SK-N-SH (cell line): ENCODE results near the gene PSMF1. TPM values are rescaled to one million over a fixed set of nuclear protein-coding genes. Genes with fewer than 3 reads are reported as not detected.

ENCODE experiments used
- CTCF ChIA-PET: fragments of 300-600, 350-600 bp; formaldehyde crosslinking; extraction: SDS; loops from one replicate; lab custom pipeline; 2021; lab: Yijun Ruan, JAX
- POLR2A ChIA-PET: fragments of 350-600 bp; sonication (Branson Sonifier 250); formaldehyde crosslinking; extraction: SDS; loops from one replicate; lab custom pipeline; 2020; ENCODE audit warnings: antibody characterized with exemption, inconsistent platforms; lab: Yijun Ruan, JAX
- DNase-seq: peaks from one replicate; pipeline ENCODE4 v3.0.0; 2012
- H2AFZ ChIP-seq: fragments of 200-600 bp; sonication (generic); 2 replicates; pipeline ENCODE4 v1.8.1; 2016; ENCODE audit warnings: antibody characterized with exemption, mild to moderate bottlenecking, low read depth
- H3F3A ChIP-seq: fragments of 200-600 bp; sonication (generic); replicated peaks from 2 replicates; pipeline ENCODE3; 2016; ENCODE audit warnings: antibody characterized with exemption, mild to moderate bottlenecking; ENCODE audit not compliant: insufficient read depth
- H3K27ac ChIP-seq, 2 experiments: fragments of 200-500 bp in 1 of 2; fragments of 200-600 bp in 1 of 2; sonication (Bioruptor generic) in 1 of 2; sonication (generic), shearing (Covaris generic) in 1 of 2; 2 replicates each; pipeline versions ENCODE4 v1.5.1 to v1.6.1; 2014 to 2016; ENCODE audit warnings: low read depth in 2 of 2, inconsistent platforms in 1 of 2, low read length in 1 of 2, mild to moderate bottlenecking in 1 of 2, mixed read lengths in 1 of 2
- H3K27me3 ChIP-seq: fragments of 200-600 bp; sonication (generic), shearing (Covaris generic); 2 replicates; pipeline ENCODE4 v1.6.1; 2016; ENCODE audit warnings: mixed run types; ENCODE audit not compliant: insufficient read depth
- H3K36me3 ChIP-seq, 2 experiments: fragments of 200-500 bp in 1 of 2; fragments of 200-600 bp in 1 of 2; sonication (Bioruptor generic) in 1 of 2; sonication (generic) in 1 of 2; replicated peaks in 1 of 2; 2 replicates each; pipeline versions ENCODE3 to v1.5.1; 2014 to 2016; ENCODE audit warnings: low read length in 1 of 2, mild to moderate bottlenecking in 1 of 2; ENCODE audit not compliant: insufficient read depth in 2 of 2, control insufficient read depth in 1 of 2
- H3K4me1 ChIP-seq, 2 experiments: fragments of 200-500 bp in 1 of 2; fragments of 200-600 bp in 1 of 2; sonication (Bioruptor generic) in 1 of 2; sonication (generic), shearing (Covaris generic) in 1 of 2; 2 replicates each; pipeline versions ENCODE4 v1.5.1 to v1.6.1; 2014 to 2016; ENCODE audit warnings: low read depth in 1 of 2, low read length in 1 of 2, mixed run types in 1 of 2; ENCODE audit not compliant: insufficient read depth in 2 of 2, control insufficient read depth in 1 of 2
- H3K4me2 ChIP-seq: fragments of 200-600 bp; sonication (generic), shearing (Covaris generic); 2 replicates; pipeline ENCODE4 v1.6.1; 2017; ENCODE audit warnings: mixed run types
- H3K4me3 ChIP-seq, 2 experiments: fragments of 200-500 bp in 1 of 2; fragments of 200-600 bp in 1 of 2; sonication (Bioruptor generic) in 1 of 2; sonication (generic), shearing (Covaris generic) in 1 of 2; 2 replicates each; pipeline versions ENCODE4 v1.5.1 to v1.8.1; 2014 to 2016; ENCODE audit warnings: low read depth in 2 of 2, inconsistent platforms in 1 of 2, low read length in 1 of 2, mild to moderate bottlenecking in 1 of 2, mixed read lengths in 1 of 2, moderate library complexity in 1 of 2
- H3K79me2 ChIP-seq: fragments of 200-600 bp; sonication (generic); 2 replicates; pipeline ENCODE4 v1.8.1; 2017; ENCODE audit warnings: mild to moderate bottlenecking; ENCODE audit not compliant: insufficient read depth
- H3K9ac ChIP-seq: fragments of 200-600 bp; sonication (generic); 2 replicates; pipeline ENCODE4 v1.6.1; 2017; ENCODE audit warnings: mixed run types
- H3K9me2 ChIP-seq: fragments of 200-600 bp; sonication (generic); 2 replicates; pipeline ENCODE4 v1.6.1; 2017; ENCODE audit warnings: mixed run types
- H3K9me3 ChIP-seq: fragments of 200-600 bp; sonication (generic); 2 replicates; pipeline ENCODE4 v1.6.1; 2017; ENCODE audit warnings: mixed run types, mild to moderate bottlenecking, moderate library complexity
- H4K20me1 ChIP-seq: fragments of 200-600 bp; sonication (generic); 2 replicates; pipeline ENCODE4 v1.6.1; 2017; ENCODE audit warnings: mild to moderate bottlenecking, mixed run types; ENCODE audit not compliant: insufficient read depth
- CHD2 ChIP-seq: fragments of 150-350 bp; IDR thresholded peaks from 2 replicates; pipeline ENCODE4 v1.6.1; 2018; ENCODE audit warnings: low read length; ENCODE audit not compliant: partially characterized antibody
- EP300 ChIP-seq, 2 experiments: IDR thresholded peaks; 2 replicates each; pipeline versions ENCODE4 v1.4.0 to v1.6.1; 2012; ENCODE audit warnings: borderline replicate concordance in 1 of 2, low read depth in 1 of 2, low read length in 1 of 2
- FOXJ3 ChIP-seq: sonication (generic); formaldehyde crosslinking; IDR thresholded peaks from 2 replicates; pipeline ENCODE4 v1.5.1; 2020; ENCODE audit warnings: mild to moderate bottlenecking, missing genetic modification reagents
- FOXM1 ChIP-seq: IDR thresholded peaks from 2 replicates; pipeline ENCODE4 v1.4.0; 2012; ENCODE audit warnings: low read depth, mild to moderate bottlenecking
- GABPA ChIP-seq: IDR thresholded peaks from 2 replicates; pipeline ENCODE4 v1.4.0; 2012; ENCODE audit warnings: low read depth, mild to moderate bottlenecking
- GATA2 ChIP-seq: sonication (generic); formaldehyde crosslinking; IDR thresholded peaks from 2 replicates; pipeline ENCODE4 v1.5.0; 2020; ENCODE audit warnings: mild to moderate bottlenecking, missing genetic modification reagents
- JUND ChIP-seq: IDR thresholded peaks from 2 replicates; pipeline ENCODE4 v1.4.0; 2012
- MEF2A ChIP-seq: IDR thresholded peaks from 2 replicates; pipeline ENCODE4 v1.4.0; 2012; ENCODE audit warnings: low read depth, borderline replicate concordance
- NFIC ChIP-seq: IDR thresholded peaks from 2 replicates; pipeline ENCODE4 v1.4.0; 2012; ENCODE audit warnings: borderline replicate concordance
- NRF1 ChIP-seq: IDR thresholded peaks from 2 replicates; pipeline ENCODE4 v1.6.1; 2012; ENCODE audit warnings: low read depth, mild to moderate bottlenecking, low read length
- POLR2AphosphoS5 ChIP-seq: IDR thresholded peaks from 2 replicates; pipeline ENCODE4 v1.6.1; 2012; ENCODE audit warnings: low read depth, low read length
- RAD21 ChIP-seq: IDR thresholded peaks from 2 replicates; pipeline ENCODE4 v1.6.1; 2012; ENCODE audit warnings: mild to moderate bottlenecking, low read length
- RCOR1 ChIP-seq: fragments of 150-350 bp; IDR thresholded peaks from 2 replicates; pipeline ENCODE4 v1.6.1; 2017; ENCODE audit warnings: antibody characterized with exemption, low read length
- RFX5 ChIP-seq: IDR thresholded peaks from 2 replicates; pipeline ENCODE4 v1.6.1; 2012; ENCODE audit warnings: mild to moderate bottlenecking, improper control_type of control experiment, low read length
- RXRA ChIP-seq: IDR thresholded peaks from 2 replicates; pipeline ENCODE4 v1.4.0; 2012; ENCODE audit warnings: low read depth, mild to moderate bottlenecking, borderline replicate concordance
- SIN3A ChIP-seq: IDR thresholded peaks from 2 replicates; pipeline ENCODE4 v1.6.1; 2012; ENCODE audit warnings: low read depth, mild to moderate bottlenecking, low read length, moderate library complexity, borderline replicate concordance
- SMC3 ChIP-seq: IDR thresholded peaks from 2 replicates; pipeline ENCODE4 v1.6.1; 2012; ENCODE audit warnings: low read depth, low read length, improper control_type of control experiment
- TCF12 ChIP-seq: IDR thresholded peaks from 2 replicates; pipeline ENCODE4 v1.4.0; 2012
- TEAD4 ChIP-seq: IDR thresholded peaks from 2 replicates; pipeline ENCODE4 v1.4.0; 2012; ENCODE audit warnings: mild to moderate bottlenecking, borderline replicate concordance; ENCODE audit not compliant: insufficient read depth
- YY1 ChIP-seq: IDR thresholded peaks from 2 replicates; pipeline ENCODE4 v1.4.0; 2012; ENCODE audit warnings: low read depth, mild to moderate bottlenecking
- WGBS: methylation state at CpG from one replicate; pipeline ENCODE4 v1.1.6; 2017; ENCODE audit warnings: low lambda C conversion rate; 5-methylcytosine and 5-hydroxymethylcytosine counted together
- polyA plus RNA-seq, 3 experiments: library from polyadenylated mRNA; depleted of rRNA; stranded (reverse); fragments of >200 nt; gene quantifications; 2 replicates each; pipeline ENCODE4 v1.2.3, GENCODE V29; 2012
- TF ChIP-seq, protein P1 (sequence below): IDR thresholded peaks from 2 replicates; pipeline ENCODE4 v1.4.0; 2012; ENCODE audit warnings: low read depth, borderline replicate concordance
- TF ChIP-seq, protein P2 (sequence below): IDR thresholded peaks from 2 replicates; pipeline ENCODE4; 2012
- TF ChIP-seq, protein P3 (sequence below): fragments of 150-350 bp; IDR thresholded peaks from 2 replicates; pipeline ENCODE4 v1.6.1; 2016; ENCODE audit warnings: mild to moderate bottlenecking, low read depth, low read length
- TF ChIP-seq, protein P4 (sequence below): fragments of 200-600 bp; sonication (generic); IDR thresholded peaks from 2 replicates; pipeline ENCODE4 v1.6.1; 2017; ENCODE audit warnings: antibody characterized with exemption, mild to moderate bottlenecking, moderate library complexity

Gene PSMF1
- polyA plus RNA-seq, 1 of the 3 experiments (the other 2 are of a cell fraction): 103 TPM

DNA sequence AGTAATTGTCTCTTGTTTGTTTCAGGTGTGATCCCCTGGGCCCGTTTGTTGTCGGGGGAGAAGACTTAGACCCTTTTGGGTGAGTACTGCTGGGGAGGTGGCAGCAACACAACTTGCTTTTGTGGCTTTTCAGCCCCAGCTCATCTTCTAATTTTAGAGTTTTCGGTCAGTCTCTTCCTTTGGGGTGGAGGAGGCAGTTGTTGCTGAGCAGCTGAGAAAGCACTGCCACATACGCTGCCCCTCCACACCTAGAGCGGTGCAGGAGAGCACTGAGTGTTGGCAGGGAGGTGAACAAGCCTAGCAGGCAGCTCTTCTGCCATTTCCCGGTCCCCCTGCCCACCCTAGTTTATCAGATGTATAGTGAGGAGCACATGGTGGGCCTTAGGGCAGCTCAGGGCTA, 44.7 kb downstream of the PSMF1 start:
- ChIA-PET POLR2A (no interaction called here), CTCF (interaction anchor here (1.0 to 1.7 kb wide), 3 partner anchors 10 to 22 kb away, joined by 3 to 5 read pairs (median 3); no protein-coding TSS in a partner anchor)
- no peaks in the 10 kb centered on the region for H3K79me2 ChIP-seq
- no peaks in the 10 kb centered on the region for H3K4me1 ChIP-seq
- H3K9me3 ChIP-seq: no peaks in the 10 kb centered on the region
- no peak overlapping the region for H3K27ac ChIP-seq
- no peak for DNase-seq
- no peak overlapping the region for H3K4me2 ChIP-seq
- no peak overlapping the region for H2AFZ ChIP-seq
- peaks cover 21 to 76% of the 10 kb centered on the region in 2 experiments for H3K36me3 ChIP-seq
- no peaks in the 10 kb centered on the region; the same call in 1 of the 2 replicates for H4K20me1 ChIP-seq
- no peaks in the 10 kb centered on the region for H3K27me3 ChIP-seq
- no peak overlapping the region for H3K4me3 ChIP-seq
- H3K9ac ChIP-seq: no peak overlapping the region
- no peaks in the 10 kb centered on the region for H3F3A ChIP-seq
- no peaks in the 10 kb centered on the region for H3K9me2 ChIP-seq
- WGBS: 92% methylated on average over 5 of the region's 6 CpGs
- no peak for TF ChIP-seq YY1
- no peak for TF ChIP-seq GABPA
- no peak for TF ChIP-seq POLR2AphosphoS5
- TF ChIP-seq GATA2: no peak
- TF ChIP-seq TCF12: no peak
- no peak for TF ChIP-seq TEAD4
- no peak for TF ChIP-seq FOXJ3 (CRISPR knock-in tag)
- TF ChIP-seq, protein P1, sequence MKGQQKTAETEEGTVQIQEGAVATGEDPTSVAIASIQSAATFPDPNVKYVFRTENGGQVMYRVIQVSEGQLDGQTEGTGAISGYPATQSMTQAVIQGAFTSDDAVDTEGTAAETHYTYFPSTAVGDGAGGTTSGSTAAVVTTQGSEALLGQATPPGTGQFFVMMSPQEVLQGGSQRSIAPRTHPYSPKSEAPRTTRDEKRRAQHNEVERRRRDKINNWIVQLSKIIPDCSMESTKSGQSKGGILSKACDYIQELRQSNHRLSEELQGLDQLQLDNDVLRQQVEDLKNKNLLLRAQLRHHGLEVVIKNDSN: no peak
- TF ChIP-seq, protein P2, sequence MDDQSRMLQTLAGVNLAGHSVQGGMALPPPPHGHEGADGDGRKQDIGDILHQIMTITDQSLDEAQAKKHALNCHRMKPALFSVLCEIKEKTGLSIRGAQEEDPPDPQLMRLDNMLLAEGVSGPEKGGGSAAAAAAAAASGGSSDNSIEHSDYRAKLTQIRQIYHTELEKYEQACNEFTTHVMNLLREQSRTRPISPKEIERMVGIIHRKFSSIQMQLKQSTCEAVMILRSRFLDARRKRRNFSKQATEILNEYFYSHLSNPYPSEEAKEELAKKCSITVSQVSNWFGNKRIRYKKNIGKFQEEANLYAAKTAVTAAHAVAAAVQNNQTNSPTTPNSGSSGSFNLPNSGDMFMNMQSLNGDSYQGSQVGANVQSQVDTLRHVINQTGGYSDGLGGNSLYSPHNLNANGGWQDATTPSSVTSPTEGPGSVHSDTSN: no peak
- no peak for TF ChIP-seq NFIC

DNA sequence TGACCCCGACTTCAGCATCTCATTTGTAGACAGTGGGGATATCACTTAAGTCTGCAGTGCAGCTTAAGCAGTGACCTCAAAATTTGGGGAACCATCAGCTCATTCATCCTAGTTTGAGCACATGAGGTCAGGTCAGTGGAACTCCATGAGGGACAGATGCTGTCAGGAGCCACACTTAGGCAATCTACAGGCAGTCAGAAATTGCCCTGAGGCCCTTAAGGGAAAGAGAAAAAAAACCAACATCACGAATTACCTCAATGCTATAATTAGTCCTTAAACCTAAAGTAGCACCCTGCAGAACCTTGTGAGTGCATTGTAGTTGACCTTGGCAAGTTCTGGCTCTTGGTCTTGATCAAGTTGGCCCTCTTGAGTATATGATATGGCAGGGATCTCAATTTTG, 45.3 kb downstream of the PSMF1 start:
- H3K27ac ChIP-seq: no peak overlapping the region
- no peak overlapping the region for H3K4me3 ChIP-seq
- H4K20me1 ChIP-seq: no peaks in the 10 kb centered on the region; the same call in 1 of the 2 replicates
- ChIA-PET CTCF (interaction anchor here (1.2 to 1.7 kb wide), 2 partner anchors 14 to 22 kb away, joined by 3 to 5 read pairs; no protein-coding TSS in a partner anchor), POLR2A (no interaction called here)
- no peak overlapping the region for H2AFZ ChIP-seq
- no peaks in the 10 kb centered on the region for H3K4me1 ChIP-seq
- peaks cover 25 to 82% of the 10 kb centered on the region in 2 experiments for H3K36me3 ChIP-seq
- no peak for DNase-seq
- 91% methylated on average over 1 of the region's 2 CpGs for WGBS
- H3K9ac ChIP-seq: no peak overlapping the region
- H3K27me3 ChIP-seq: no peaks in the 10 kb centered on the region
- no peaks in the 10 kb centered on the region for H3K9me3 ChIP-seq
- H3K79me2 ChIP-seq: no peaks in the 10 kb centered on the region
- H3K9me2 ChIP-seq: no peaks in the 10 kb centered on the region
- no peaks in the 10 kb centered on the region for H3F3A ChIP-seq
- H3K4me2 ChIP-seq: no peak overlapping the region
- TF ChIP-seq, protein P3, sequence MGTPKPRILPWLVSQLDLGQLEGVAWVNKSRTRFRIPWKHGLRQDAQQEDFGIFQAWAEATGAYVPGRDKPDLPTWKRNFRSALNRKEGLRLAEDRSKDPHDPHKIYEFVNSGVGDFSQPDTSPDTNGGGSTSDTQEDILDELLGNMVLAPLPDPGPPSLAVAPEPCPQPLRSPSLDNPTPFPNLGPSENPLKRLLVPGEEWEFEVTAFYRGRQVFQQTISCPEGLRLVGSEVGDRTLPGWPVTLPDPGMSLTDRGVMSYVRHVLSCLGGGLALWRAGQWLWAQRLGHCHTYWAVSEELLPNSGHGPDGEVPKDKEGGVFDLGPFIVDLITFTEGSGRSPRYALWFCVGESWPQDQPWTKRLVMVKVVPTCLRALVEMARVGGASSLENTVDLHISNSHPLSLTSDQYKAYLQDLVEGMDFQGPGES: no peak
- TF ChIP-seq, protein P1: no peak
- TF ChIP-seq RXRA (no peak), MEF2A (no peak), RFX5 (no peak), FOXM1 (no peak), SIN3A (no peak), SMC3 (no peak), RAD21 (no peak), CHD2 (no peak), TEAD4 (no peak), GATA2 (no peak), NRF1 (no peak), EP300 (IDR thresholded peaks at IDR 0.05; ENCODE audit: borderline replicate concordance in 1 of 2, low read depth in 1 of 2, low read length in 1 of 2) (no peak), FOXJ3 (CRISPR knock-in tag) (no peak), RCOR1 (no peak), JUND (no peak)
- TF ChIP-seq, protein P4, sequence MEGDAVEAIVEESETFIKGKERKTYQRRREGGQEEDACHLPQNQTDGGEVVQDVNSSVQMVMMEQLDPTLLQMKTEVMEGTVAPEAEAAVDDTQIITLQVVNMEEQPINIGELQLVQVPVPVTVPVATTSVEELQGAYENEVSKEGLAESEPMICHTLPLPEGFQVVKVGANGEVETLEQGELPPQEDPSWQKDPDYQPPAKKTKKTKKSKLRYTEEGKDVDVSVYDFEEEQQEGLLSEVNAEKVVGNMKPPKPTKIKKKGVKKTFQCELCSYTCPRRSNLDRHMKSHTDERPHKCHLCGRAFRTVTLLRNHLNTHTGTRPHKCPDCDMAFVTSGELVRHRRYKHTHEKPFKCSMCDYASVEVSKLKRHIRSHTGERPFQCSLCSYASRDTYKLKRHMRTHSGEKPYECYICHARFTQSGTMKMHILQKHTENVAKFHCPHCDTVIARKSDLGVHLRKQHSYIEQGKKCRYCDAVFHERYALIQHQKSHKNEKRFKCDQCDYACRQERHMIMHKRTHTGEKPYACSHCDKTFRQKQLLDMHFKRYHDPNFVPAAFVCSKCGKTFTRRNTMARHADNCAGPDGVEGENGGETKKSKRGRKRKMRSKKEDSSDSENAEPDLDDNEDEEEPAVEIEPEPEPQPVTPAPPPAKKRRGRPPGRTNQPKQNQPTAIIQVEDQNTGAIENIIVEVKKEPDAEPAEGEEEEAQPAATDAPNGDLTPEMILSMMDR: no peak
